Neural cell (in vitro differentiated cells): ENCODE data around the gene APMAP. TPM values are rescaled to one million over a fixed set of nuclear protein-coding genes. Genes with fewer than 3 reads are reported as not detected.

Source experiments
- H2AFZ ChIP-seq: fragments of 200-600, 300-800 bp; sonication (generic), shearing (Covaris generic); 2 replicates; pipeline ENCODE4 v1.6.0; 2014; ENCODE audit warnings: low read depth, mild to moderate bottlenecking, antibody characterized with exemption, low read length, moderate library complexity
- H3F3A ChIP-seq: fragments of 200-600 bp; shearing (Covaris generic); 2 replicates; pipeline ENCODE4 v1.6.1; 2016; ENCODE audit warnings: mild to moderate bottlenecking, moderate library complexity, mixed read lengths, antibody characterized with exemption, low read length; ENCODE audit not compliant: insufficient read depth, poor library complexity, severe bottlenecking
- H3K27ac ChIP-seq: fragments of 200-600, 300-800 bp; sonication (generic), shearing (Covaris generic); 2 replicates; pipeline ENCODE4 v1.5.1; 2014; ENCODE audit warnings: mild to moderate bottlenecking, low read length, moderate library complexity
- H3K27me3 ChIP-seq: fragments of 300-800, 200-600 bp; sonication (generic), shearing (Covaris generic); 2 replicates; pipeline ENCODE4 v1.6.0; 2014; ENCODE audit warnings: mild to moderate bottlenecking, low read depth, low read length, moderate library complexity; ENCODE audit not compliant: insufficient read depth
- H3K36me3 ChIP-seq: fragments of 300-800, 200-600 bp; sonication (generic), shearing (Covaris generic); 2 replicates; pipeline ENCODE4 v1.5.1; 2014; ENCODE audit warnings: mild to moderate bottlenecking, antibody characterized with exemption, low read length, moderate library complexity; ENCODE audit not compliant: insufficient read depth
- H3K4me2 ChIP-seq: fragments of 300-800, 200-600 bp; sonication (generic), shearing (Covaris generic); 2 replicates; pipeline ENCODE4 v1.6.0; 2014; ENCODE audit warnings: mild to moderate bottlenecking, low read length
- H3K4me3 ChIP-seq: fragments of 300-800, 200-600 bp; sonication (generic), shearing (Covaris generic); 2 replicates; pipeline ENCODE4 v1.5.1; 2014; ENCODE audit warnings: mild to moderate bottlenecking, low read length, moderate library complexity
- H3K79me2 ChIP-seq: fragments of 200-600 bp; shearing (Covaris generic); replicated peaks from 2 replicates; pipeline ENCODE4 v1.6.0; 2014; ENCODE audit warnings: mild to moderate bottlenecking, low read length, moderate library complexity; ENCODE audit not compliant: insufficient read depth
- H3K9ac ChIP-seq: fragments of 300-800, 200-600 bp; sonication (generic), shearing (Covaris generic); 2 replicates; pipeline ENCODE4 v1.6.1; 2016; ENCODE audit warnings: mild to moderate bottlenecking, low read length, mixed read lengths
- H3K9me2 ChIP-seq: fragments of 200-600 bp; shearing (Covaris generic); 2 replicates; pipeline ENCODE4 v1.6.1; 2016; ENCODE audit warnings: mild to moderate bottlenecking, low read length, mixed read lengths; ENCODE audit not compliant: insufficient read depth
- H3K9me3 ChIP-seq: fragments of 200-600, 300-800 bp; sonication (generic), shearing (Covaris generic); 2 replicates; pipeline ENCODE4 v1.6.1; 2016; ENCODE audit warnings: mild to moderate bottlenecking, mixed run types, low read length, moderate library complexity, mixed read lengths
- H4K20me1 ChIP-seq: fragments of 200-600 bp; shearing (Covaris generic); 2 replicates; pipeline ENCODE4 v1.6.1; 2016; ENCODE audit warnings: mild to moderate bottlenecking, mixed run types; ENCODE audit not compliant: insufficient read depth
- EP300 ChIP-seq: fragments of 450-650 bp; conservative IDR thresholded peaks from 2 replicates; pipeline ENCODE4 v1.6.1; 2014; ENCODE audit warnings: antibody characterized with exemption, mild to moderate bottlenecking, moderate library complexity; ENCODE audit not compliant: poor library complexity, severe bottlenecking
- EZH2 ChIP-seq: fragments of 200-600, 300-800 bp; shearing (Covaris generic), sonication (generic); IDR thresholded peaks from 2 replicates; pipeline ENCODE4 v1.6.1; 2014; ENCODE audit warnings: antibody characterized with exemption, low read length, borderline replicate concordance, mild to moderate bottlenecking; ENCODE audit not compliant: insufficient read depth, poor library complexity, severe bottlenecking
- MXI1 ChIP-seq: fragments of 450-650 bp; conservative IDR thresholded peaks from 2 replicates; pipeline ENCODE4 v1.6.1; 2014; ENCODE audit warnings: antibody characterized with exemption, mild to moderate bottlenecking; ENCODE audit not compliant: poor library complexity, severe bottlenecking
- POLR2AphosphoS5 ChIP-seq: IDR thresholded peaks from 2 replicates; pipeline ENCODE4 v1.6.1; 2012
- RAD21 ChIP-seq: fragments of 450-650 bp; conservative IDR thresholded peaks from 2 replicates; pipeline ENCODE4 v1.6.1; 2014; ENCODE audit warnings: antibody characterized with exemption, mild to moderate bottlenecking, moderate library complexity
- SMC3 ChIP-seq: fragments of 450-650 bp; conservative IDR thresholded peaks from 2 replicates; pipeline ENCODE4 v1.6.1; 2014; ENCODE audit warnings: antibody characterized with exemption, mild to moderate bottlenecking, moderate library complexity; ENCODE audit not compliant: poor library complexity
- TAF1 ChIP-seq: IDR thresholded peaks from 2 replicates; pipeline ENCODE4 v1.6.1; 2012; ENCODE audit warnings: low read depth
- polyA plus RNA-seq: library from polyadenylated mRNA; depleted of rRNA; stranded (reverse); fragments of >200 nt; gene quantifications from 2 replicates; pipeline ENCODE4 v1.2.3, GENCODE V29; 2014
- TF ChIP-seq, protein P1 (sequence below): fragments of 450-650 bp; IDR thresholded peaks from 2 replicates; pipeline ENCODE4 v1.5.1; 2014; ENCODE audit warnings: antibody characterized with exemption, mild to moderate bottlenecking, moderate library complexity; ENCODE audit not compliant: poor library complexity, severe bottlenecking
- TF ChIP-seq, protein P2 (sequence below): IDR thresholded peaks from 2 replicates; pipeline ENCODE4 v1.6.1; 2012; ENCODE audit warnings: borderline replicate concordance

The APMAP gene
- polyA plus RNA-seq, 1 donor from 2014 or later: 140 TPM

DNA sequence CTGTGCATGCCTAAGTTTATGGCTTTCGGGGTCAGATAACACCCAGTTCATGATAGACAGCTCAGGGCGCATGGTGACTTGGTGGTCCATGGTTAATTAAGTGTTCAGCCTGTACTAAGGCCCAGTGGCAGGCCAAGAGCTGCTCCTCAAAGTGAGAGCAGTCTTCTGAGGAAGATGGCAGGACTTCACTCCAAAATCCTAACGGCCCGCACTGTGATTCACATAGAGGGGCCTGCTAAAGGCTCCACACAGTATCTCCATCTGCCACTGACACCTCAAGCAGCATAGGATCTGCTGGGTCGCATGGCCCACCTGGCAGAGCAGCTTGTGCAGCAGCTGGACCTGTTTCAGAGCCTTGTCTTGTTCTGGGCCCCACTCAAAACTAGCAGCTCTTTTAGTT is 54.1 kb downstream of the APMAP start:
- no peaks in the 10 kb centered on the region for H3K9me2 ChIP-seq
- TF ChIP-seq EZH2 (no peak), TAF1 (no peak), MXI1 (no peak)

DNA sequence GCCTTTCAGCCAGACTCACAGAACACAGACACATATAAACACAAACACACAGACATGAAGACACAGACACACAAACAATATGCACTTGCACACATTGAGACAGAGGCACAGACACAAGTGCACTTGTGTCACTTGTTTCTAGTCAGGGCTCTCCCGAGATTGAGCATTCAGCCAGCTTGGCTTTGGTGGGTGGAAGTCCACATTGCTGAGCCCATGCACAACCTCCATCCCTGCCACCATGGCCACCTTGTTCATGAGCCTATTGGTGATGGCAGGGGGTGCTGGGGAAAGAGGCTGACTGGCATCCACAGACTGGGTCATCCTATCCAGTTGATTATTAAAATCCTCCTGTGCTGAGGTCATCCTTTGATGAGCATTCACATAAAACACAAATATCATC is 55.0 kb downstream of the APMAP start:
- H3F3A ChIP-seq: no peaks in the 10 kb centered on the region
- H3K27ac ChIP-seq: no peak overlapping the region
- H4K20me1 ChIP-seq: no peaks in the 10 kb centered on the region
- no peaks in the 10 kb centered on the region for H3K27me3 ChIP-seq
- H3K4me2 ChIP-seq: no peak overlapping the region
- no peak for TF ChIP-seq EZH2
- no peak for TF ChIP-seq TAF1
- TF ChIP-seq RAD21: no peak
- TF ChIP-seq, protein P1, sequence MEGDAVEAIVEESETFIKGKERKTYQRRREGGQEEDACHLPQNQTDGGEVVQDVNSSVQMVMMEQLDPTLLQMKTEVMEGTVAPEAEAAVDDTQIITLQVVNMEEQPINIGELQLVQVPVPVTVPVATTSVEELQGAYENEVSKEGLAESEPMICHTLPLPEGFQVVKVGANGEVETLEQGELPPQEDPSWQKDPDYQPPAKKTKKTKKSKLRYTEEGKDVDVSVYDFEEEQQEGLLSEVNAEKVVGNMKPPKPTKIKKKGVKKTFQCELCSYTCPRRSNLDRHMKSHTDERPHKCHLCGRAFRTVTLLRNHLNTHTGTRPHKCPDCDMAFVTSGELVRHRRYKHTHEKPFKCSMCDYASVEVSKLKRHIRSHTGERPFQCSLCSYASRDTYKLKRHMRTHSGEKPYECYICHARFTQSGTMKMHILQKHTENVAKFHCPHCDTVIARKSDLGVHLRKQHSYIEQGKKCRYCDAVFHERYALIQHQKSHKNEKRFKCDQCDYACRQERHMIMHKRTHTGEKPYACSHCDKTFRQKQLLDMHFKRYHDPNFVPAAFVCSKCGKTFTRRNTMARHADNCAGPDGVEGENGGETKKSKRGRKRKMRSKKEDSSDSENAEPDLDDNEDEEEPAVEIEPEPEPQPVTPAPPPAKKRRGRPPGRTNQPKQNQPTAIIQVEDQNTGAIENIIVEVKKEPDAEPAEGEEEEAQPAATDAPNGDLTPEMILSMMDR: no peak
- TF ChIP-seq MXI1: no peak
- no peak for TF ChIP-seq EP300
- TF ChIP-seq POLR2AphosphoS5: no peak
- TF ChIP-seq, protein P2, sequence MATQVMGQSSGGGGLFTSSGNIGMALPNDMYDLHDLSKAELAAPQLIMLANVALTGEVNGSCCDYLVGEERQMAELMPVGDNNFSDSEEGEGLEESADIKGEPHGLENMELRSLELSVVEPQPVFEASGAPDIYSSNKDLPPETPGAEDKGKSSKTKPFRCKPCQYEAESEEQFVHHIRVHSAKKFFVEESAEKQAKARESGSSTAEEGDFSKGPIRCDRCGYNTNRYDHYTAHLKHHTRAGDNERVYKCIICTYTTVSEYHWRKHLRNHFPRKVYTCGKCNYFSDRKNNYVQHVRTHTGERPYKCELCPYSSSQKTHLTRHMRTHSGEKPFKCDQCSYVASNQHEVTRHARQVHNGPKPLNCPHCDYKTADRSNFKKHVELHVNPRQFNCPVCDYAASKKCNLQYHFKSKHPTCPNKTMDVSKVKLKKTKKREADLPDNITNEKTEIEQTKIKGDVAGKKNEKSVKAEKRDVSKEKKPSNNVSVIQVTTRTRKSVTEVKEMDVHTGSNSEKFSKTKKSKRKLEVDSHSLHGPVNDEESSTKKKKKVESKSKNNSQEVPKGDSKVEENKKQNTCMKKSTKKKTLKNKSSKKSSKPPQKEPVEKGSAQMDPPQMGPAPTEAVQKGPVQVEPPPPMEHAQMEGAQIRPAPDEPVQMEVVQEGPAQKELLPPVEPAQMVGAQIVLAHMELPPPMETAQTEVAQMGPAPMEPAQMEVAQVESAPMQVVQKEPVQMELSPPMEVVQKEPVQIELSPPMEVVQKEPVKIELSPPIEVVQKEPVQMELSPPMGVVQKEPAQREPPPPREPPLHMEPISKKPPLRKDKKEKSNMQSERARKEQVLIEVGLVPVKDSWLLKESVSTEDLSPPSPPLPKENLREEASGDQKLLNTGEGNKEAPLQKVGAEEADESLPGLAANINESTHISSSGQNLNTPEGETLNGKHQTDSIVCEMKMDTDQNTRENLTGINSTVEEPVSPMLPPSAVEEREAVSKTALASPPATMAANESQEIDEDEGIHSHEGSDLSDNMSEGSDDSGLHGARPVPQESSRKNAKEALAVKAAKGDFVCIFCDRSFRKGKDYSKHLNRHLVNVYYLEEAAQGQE: no peak
- TF ChIP-seq SMC3: no peak
- no peak overlapping the region for H3K4me3 ChIP-seq
- no peak overlapping the region for H3K9ac ChIP-seq
- H2AFZ ChIP-seq: no peak overlapping the region
- no peaks in the 10 kb centered on the region for H3K36me3 ChIP-seq
- H3K9me3 ChIP-seq: no peaks in the 10 kb centered on the region
- H3K9me2 ChIP-seq: no peaks in the 10 kb centered on the region
- H3K79me2 ChIP-seq: no peaks in the 10 kb centered on the region

More for the DNA sequence above, 54.1 kb downstream of the APMAP start:
- Histone ChIP-seq H2AFZ (no peak overlapping the region), H3K4me3 (no peak overlapping the region), H3K27ac (no peak overlapping the region), H3F3A (no peaks in the 10 kb centered on the region), H3K36me3 (no peaks in the 10 kb centered on the region), H3K27me3 (no peaks in the 10 kb centered on the region), H3K79me2 (no peaks in the 10 kb centered on the region), H3K9me3 (no peaks in the 10 kb centered on the region), H4K20me1 (no peaks in the 10 kb centered on the region), H3K4me2 (no peak overlapping the region), H3K9ac (no peak overlapping the region)
